ENCODE measurements around the gene DEPDC7.

DEPDC7 gene

DNA sequence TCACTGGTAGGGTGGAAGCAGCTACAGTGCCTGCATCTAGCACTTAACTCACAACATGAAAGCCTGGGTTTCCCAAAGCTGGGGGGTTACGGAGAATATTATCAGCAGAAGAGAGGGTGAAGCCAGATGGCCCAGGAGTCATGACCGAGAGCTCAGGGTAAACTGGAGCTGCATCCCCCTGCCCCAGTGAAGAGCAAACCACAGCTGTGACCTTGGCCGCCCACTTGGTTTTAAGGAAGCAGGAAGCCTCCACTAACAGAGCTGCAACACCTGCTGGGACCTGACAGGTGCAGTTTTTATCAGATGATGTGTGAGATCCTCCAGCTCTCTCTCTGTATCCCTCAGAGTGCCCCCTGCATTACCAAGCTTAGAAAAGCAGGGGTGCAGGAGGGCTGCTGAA is 44.6 kb downstream of the DEPDC7 start:
- no peak for DNase-seq (ENCODE audit: low read depth in 2 of 2)

DNA sequence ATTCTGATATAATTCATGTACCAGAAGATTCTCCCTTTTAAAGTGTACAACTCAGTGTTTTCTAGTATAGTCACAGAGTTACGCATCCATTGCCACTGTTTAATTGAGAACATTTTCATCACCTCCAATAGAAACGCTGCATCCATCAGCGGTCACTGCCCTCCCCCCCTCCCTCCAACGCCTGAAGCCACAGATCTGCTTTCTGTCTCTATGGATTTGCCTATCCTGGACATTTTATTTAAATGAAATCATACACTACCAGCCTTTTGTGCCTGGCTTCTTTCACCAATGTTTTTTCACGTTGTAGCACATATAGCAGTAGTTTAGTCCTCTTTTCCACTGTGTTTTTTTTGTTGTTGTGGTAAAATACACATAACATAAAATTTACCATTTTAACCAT is 46.5 kb downstream of the DEPDC7 start:
- DNase-seq (ENCODE audit: low read depth in 2 of 2): no peak

DNA sequence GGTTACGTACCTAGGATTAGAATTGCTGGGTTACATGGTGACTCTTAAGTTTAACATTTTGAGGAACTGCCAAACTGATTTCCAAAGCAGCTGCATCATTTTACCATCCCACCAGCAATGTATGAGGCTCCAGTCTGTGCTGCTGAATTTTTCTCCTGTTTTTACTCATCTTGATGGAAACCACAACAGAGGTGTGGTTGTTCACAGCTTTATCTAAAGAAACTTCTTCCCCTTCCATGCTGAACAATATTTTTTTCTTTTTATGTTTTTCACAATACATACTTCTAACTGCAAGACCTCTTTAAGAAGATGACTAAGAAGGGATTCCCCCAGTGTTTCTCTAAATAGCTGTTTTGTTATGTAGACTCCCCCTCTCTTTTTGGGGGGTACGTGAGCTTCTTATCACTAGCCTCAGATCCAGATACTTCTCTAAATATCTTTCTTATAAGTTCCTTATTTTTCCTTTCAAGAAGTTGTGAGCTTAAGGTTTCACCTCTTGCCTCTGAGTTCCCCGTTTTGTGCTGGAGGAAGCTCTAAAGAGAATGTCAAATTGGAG is 47.7 kb downstream of the DEPDC7 start:
- no peak for DNase-seq (ENCODE audit: low read depth in 2 of 2)

DNA sequence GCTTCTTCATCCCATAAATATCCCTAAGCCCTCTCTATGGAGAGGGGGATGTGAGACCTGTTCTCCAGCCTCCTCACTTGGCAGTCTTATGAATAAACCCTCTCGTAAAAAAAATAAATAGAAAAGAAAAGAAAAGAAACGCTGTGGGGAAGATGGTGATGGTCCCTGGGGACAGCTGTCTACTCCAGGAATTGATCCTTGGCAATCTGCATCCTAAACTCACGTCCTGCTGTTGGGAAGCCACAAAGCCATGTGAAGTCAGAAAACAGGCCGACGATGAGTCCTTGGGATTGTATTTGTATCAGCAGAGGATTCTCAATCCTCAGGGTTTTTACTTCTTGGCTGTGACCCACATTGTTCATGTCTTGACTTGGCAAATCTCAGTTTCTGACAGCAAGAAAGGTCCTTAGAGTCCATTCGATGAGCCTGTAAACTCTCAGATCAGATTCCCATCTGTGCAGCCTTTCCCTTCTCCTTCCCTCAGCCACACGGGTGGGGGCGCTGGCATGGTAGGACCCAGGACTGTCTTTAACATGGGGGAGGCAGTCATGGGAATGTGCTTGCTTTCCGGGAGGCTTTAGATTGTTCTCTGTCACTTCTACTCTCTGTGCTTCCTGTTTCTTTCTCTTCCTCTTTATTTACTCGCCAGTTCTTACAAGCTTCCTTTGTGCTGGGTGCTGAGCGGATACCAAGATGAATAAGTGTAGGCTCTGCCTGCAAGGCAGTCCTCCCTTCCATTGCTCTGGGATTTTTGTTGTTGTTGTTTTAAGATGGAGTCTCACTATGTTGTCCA is 48.6 kb downstream of the DEPDC7 start:
- no peak for DNase-seq (ENCODE audit: low read depth in 2 of 2)

DNA sequence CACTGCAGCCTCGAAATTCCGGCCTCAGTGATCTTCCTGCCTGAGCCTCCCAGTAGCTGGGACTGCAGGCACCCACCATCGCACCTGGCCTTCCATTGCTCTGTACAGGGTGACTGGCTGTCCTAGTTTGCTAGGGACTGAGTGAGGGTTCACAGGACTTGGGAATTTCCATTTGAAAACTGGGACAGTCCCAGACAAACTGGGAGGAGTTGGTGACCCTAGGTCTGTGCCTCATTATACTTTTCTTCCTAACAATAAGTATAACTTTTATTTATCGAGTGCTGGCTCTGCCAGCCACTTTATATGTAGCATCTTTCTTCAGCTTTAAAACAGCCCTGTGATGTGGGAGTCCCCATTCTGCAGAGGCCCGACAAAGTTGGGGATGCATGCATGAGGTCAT is 49.2 kb downstream of the DEPDC7 start:
- DNase-seq (ENCODE audit: low read depth in 2 of 2): no peak

DNA sequence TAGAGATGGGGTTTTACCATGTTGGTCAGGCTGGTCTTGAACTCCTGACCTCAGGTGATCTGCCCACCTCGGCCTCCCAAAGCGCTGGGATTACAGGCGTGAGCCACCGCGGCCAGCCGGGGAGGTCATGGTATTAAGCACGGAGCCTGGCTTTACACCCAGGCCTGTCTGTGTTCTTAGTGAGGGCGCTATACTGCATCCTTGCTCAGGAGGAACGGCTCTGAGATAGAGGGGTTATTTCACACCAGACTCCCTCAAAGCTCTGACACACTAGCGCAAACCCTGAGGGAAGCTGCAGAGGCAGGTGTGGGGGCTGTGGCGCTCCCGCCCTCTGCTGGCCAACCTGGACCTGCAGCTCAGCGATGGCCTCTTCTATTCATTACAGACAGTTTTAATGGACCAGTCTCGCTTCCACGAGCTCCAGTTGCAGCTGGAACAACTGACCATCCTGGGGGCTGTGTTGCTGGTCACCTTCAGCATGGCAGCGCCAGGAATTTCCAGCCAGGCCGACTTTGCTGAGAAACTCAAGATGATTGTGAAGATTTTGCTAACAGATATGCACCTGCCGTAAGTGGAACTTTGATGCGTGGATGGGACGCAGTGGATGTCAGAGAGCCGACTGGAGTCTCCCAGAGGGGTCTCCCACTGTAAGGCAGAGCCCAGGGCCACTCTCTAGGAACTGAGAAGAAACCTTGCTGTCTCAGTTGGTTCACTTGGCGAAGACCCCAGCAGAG is 49.9 kb downstream of the DEPDC7 start:
- DNase-seq (ENCODE audit: low read depth in 2 of 2): peak; percentile 54 to 60

DNA sequence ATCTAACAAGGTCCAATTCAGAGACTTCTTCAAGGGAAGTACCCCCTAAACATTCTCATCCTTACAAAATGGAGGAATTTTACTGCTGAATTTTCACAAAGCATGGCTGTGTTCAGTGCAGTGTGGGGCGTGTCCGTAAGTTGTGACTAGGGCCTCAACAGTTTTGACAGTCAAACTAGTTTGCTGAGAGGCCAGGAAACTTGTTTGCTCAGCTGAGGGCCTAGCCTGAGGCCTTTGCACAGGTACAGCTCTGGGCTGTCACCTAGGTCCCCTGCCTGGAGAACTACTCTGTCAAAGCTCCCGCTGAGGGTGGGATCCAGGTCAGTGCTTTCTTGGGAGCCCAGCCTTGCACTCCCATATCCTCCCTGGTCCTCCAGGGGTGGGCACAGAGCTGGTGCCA is 51.6 kb downstream of the DEPDC7 start:
- DNase-seq (ENCODE audit: low read depth in 2 of 2): no peak

DNA sequence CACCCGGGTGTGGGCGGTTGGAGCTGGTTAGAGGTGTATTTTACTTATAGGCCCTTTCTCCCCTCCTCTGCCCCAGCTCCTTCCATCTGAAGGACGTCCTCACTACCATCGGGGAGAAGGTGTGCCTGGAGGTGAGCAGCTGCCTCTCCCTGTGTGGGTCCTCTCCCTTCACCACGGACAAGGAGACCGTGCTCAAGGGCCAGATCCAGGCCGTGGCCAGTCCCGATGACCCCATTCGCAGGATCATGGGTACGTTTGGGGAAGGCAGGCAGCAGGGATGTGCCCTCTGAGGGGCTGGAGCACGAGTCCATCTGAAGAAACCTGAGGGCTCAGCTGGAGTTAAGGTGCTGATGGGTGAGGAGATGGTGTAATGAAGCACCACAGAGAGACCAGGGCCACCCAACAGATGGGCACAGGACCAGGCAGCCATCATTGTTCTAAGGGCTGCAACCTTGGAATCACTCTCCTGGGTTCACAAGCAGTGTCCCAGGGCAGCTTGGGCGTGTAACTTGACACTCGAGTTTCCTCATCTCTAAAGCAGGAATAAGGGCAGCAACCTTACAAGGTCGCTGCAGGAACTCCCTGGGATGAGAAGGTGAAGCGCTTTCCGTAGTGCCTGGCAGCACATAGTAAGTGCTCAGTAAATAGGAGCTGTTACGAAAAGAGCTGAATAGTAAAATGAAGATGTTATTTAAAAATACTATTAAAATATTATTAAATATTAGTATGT is 53.1 kb downstream of the DEPDC7 start:
- DNase-seq (ENCODE audit: low read depth in 2 of 2): no peak

DNA sequence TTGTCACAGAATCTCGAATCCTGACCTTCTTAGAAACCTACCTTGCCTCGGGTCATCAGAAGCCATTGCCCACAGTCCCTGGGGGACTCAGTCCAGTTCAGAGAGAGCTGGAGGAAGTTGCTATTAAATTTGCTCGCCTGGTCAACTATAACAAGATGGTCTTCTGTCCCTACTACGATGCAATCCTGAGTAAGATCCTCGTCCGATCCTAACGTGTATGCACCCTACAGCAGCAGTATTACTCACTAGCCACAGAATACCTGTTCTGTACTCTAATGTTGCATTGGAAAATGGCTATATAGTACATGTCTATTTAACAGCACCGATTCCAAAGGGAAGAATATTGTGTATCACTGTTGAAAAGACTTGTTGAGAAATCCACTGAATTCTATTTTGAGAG is 56.8 kb downstream of the DEPDC7 start:
- DNase-seq (ENCODE audit: low read depth in 2 of 2): no peak
